Measurements from ENCODE around the gene PROX1.

DNA sequence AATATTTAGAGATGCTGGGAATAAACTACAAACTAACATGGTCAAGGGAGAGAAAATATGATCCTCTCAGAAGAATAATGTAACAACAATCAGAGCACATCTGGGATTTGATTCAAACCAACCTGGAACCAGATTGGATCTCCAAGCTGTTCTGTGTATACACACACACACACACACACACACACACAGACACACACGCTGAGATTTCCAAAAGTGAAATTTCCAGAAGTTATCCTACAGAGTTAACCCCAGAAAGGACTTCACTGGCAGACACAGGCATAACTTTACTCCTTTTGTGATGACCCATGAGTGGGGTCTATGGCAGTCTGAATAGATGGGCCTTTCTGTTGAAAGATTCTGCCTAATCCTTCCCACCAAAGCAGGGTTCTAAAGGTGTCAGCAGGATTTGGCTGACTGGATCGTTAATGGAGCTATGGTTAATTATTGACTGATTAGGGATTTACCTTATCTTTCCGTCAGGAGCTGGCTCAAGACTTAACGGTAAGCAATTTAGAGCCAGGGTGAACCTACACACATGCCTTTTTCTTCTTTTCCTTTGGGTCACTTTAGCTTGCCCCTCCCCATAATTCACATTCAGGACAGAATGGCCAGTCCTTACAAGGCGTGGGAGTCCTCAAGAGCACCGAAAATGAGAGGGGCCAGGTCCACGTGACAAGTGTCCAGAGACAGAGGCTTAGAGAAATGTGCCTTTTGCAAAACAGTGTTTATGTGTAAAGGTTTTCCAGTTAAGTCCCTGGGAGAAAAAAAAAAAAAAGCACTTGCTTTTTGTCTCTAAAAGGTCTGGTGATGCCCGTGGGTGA is 10.9 kb upstream of the PROX1 start:
- TF ChIP-seq, protein P1, sequence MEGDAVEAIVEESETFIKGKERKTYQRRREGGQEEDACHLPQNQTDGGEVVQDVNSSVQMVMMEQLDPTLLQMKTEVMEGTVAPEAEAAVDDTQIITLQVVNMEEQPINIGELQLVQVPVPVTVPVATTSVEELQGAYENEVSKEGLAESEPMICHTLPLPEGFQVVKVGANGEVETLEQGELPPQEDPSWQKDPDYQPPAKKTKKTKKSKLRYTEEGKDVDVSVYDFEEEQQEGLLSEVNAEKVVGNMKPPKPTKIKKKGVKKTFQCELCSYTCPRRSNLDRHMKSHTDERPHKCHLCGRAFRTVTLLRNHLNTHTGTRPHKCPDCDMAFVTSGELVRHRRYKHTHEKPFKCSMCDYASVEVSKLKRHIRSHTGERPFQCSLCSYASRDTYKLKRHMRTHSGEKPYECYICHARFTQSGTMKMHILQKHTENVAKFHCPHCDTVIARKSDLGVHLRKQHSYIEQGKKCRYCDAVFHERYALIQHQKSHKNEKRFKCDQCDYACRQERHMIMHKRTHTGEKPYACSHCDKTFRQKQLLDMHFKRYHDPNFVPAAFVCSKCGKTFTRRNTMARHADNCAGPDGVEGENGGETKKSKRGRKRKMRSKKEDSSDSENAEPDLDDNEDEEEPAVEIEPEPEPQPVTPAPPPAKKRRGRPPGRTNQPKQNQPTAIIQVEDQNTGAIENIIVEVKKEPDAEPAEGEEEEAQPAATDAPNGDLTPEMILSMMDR (IDR thresholded peaks at IDR 0.05; ENCODE audit: poor library complexity), result no peak
- TF ChIP-seq EZH2 (IDR thresholded peaks at IDR 0.05; ENCODE audit: borderline replicate concordance), result no peak
